Measurements from ENCODE around the gene PIK3R3.

GRCh38 chr1:46002551-46003150 lies 129.8 kb downstream of the PIK3R3 start:
- TF ChIP-seq, protein P1, sequence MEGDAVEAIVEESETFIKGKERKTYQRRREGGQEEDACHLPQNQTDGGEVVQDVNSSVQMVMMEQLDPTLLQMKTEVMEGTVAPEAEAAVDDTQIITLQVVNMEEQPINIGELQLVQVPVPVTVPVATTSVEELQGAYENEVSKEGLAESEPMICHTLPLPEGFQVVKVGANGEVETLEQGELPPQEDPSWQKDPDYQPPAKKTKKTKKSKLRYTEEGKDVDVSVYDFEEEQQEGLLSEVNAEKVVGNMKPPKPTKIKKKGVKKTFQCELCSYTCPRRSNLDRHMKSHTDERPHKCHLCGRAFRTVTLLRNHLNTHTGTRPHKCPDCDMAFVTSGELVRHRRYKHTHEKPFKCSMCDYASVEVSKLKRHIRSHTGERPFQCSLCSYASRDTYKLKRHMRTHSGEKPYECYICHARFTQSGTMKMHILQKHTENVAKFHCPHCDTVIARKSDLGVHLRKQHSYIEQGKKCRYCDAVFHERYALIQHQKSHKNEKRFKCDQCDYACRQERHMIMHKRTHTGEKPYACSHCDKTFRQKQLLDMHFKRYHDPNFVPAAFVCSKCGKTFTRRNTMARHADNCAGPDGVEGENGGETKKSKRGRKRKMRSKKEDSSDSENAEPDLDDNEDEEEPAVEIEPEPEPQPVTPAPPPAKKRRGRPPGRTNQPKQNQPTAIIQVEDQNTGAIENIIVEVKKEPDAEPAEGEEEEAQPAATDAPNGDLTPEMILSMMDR (IDR thresholded peaks at IDR 0.05; ENCODE audit: extremely low read depth in 1 of 2, insufficient read depth in 1 of 2, low read depth in 1 of 2, low read length in 2 of 2) = no peak
- TF ChIP-seq MYC (IDR thresholded peaks at IDR 0.05; ENCODE audit: low read depth, low read length) = no peak
